Renal cortex interstitium (tissue), 11 donors: ENCODE data around the gene EPHB2. TPM values are rescaled to one million over a fixed set of nuclear protein-coding genes. Genes with fewer than 3 reads are reported as not detected.

ENCODE experiments used
- DNase-seq, 11 donors: peaks; one replicate each; pipeline ENCODE4 v3.0.0-alpha.2; 2013; ENCODE audit warnings: low read depth in 9 of 11, low spot score in 4 of 11; ENCODE audit errors: extremely low read depth in 1 of 11
- polyA plus RNA-seq, 3 donors: library from polyadenylated mRNA; unstranded; fragments of 120-200 nt; gene quantifications; one replicate each; pipeline ENCODE4 v1.2.1, GENCODE V29; 2013; ENCODE audit not compliant: insufficient read length in 3 of 3

The EPHB2 gene
- polyA plus RNA-seq, 3 donors: 11.8 to 16.1 (median 11.9) TPM

- no peak for DNase-seq
Measured at GRCh38 chr1:22970096-22970495, 259.5 kb downstream of the EPHB2 start.

Other genes starting within 250 kb of the EPHB2 start
- 1 to 10 TPM; 1.5 to 2.6 (median 2.3) TPM for gene EPHA8, start 147.3 kb upstream of the EPHB2 start, polyA plus RNA-seq
- gene C1QA, start 74.2 kb upstream of the EPHB2 start, polyA plus RNA-seq: 10 to 100 TPM in 2 of 3 donors, 1 to 10 TPM in 1; 8.3 to 20.8 (median 14.9) TPM
- 10 to 100 TPM; 10.1 to 20.1 (median 16.0) TPM for gene C1QC, start 67.2 kb upstream of the EPHB2 start, polyA plus RNA-seq
- gene C1QB, start 57.6 kb upstream of the EPHB2 start, polyA plus RNA-seq: 10 to 100 TPM in 1 of 3 donors, 1 to 10 TPM in 2; 6.0 to 10.6 (median 9.6) TPM